Gastroesophageal sphincter (tissue), 4 donors: ENCODE measurements around the gene TMEM174. TPM values are rescaled to one million over a fixed set of nuclear protein-coding genes. Genes with fewer than 3 reads are reported as not detected.

Experiments
- ATAC-seq: fragments of 150-250 bp; one replicate; pipeline ENCODE4 v1.9.1; 2016; ENCODE audit warnings: mild to moderate bottlenecking, moderate library complexity
- H3K27ac ChIP-seq, 4 donors: fragments of 200-600 bp; sonication (generic) in 3 of 4; 1 replicate in 3 of 4; 2 replicates in 1 of 4; pipeline ENCODE4 v1.5.1; 2016 to 2019
- H3K27me3 ChIP-seq: fragments of 200-600 bp; sonication (generic); one replicate; pipeline ENCODE4 v1.5.1; 2019
- H3K36me3 ChIP-seq, 2 donors: fragments of 200-600 bp; sonication (generic); one replicate each; pipeline ENCODE4 v1.5.1; 2019; ENCODE audit warnings: control low read depth in 1 of 2
- H3K4me1 ChIP-seq, 3 donors: fragments of 200-600 bp; sonication (generic); 1 replicate in 2 of 3; 2 replicates in 1 of 3; pipeline ENCODE4 v1.5.1; 2016 to 2019; ENCODE audit warnings: control low read depth in 2 of 3
- H3K4me3 ChIP-seq, 2 donors: fragments of 200-600 bp; sonication (generic); one replicate each; pipeline ENCODE4 v1.5.1; 2019; ENCODE audit warnings: mild to moderate bottlenecking in 1 of 2, moderate library complexity in 1 of 2
- H3K9me3 ChIP-seq, 3 donors: fragments of 200-600 bp; sonication (generic); one replicate each; pipeline ENCODE4 v1.5.1; 2017 to 2019; ENCODE audit warnings: control low read depth in 2 of 3
- EP300 ChIP-seq: sonication (generic); formaldehyde crosslinking; IDR thresholded peaks from one replicate; pipeline ENCODE4 v1.6.1; 2017; ENCODE audit warnings: antibody characterized with exemption, mild to moderate bottlenecking
- POLR2A ChIP-seq, 2 donors: fragments of 450-650 bp; IDR thresholded peaks; one replicate each; pipeline ENCODE4 v1.6.1; 2017; ENCODE audit warnings: antibody characterized with exemption in 2 of 2, mild to moderate bottlenecking in 2 of 2, moderate library complexity in 1 of 2
- POLR2AphosphoS5 ChIP-seq: sonication (generic); formaldehyde crosslinking; IDR thresholded peaks from one replicate; pipeline ENCODE4 v1.6.1; 2017; ENCODE audit warnings: antibody characterized with exemption
- WGBS, 2 donors: methylation state at CpG; one replicate each; pipeline ENCODE4 v1.1.5; 2018; ENCODE audit warnings: low coverage in 1 of 2; 5-methylcytosine and 5-hydroxymethylcytosine counted together
- total RNA-seq, 4 donors: library from RNA; depleted of rRNA; stranded (reverse); fragments of >200 nt; gene quantifications; one replicate each; pipeline ENCODE4 v1.1.0, GENCODE V29; 2016
- TF ChIP-seq, protein P1 (sequence below), 4 experiments: fragments of 200-600 bp in 2 of 4; fragments of 450-650 bp in 2 of 4; sonication (generic) in 1 of 4; IDR thresholded peaks; one replicate each; pipeline ENCODE4 v1.5.1; 2017 to 2019; ENCODE audit warnings: antibody characterized with exemption in 4 of 4, mild to moderate bottlenecking in 2 of 4, moderate library complexity in 2 of 4

TMEM174 gene
- total RNA-seq, 4 donors from 2014 or later, result not detected

DNA sequence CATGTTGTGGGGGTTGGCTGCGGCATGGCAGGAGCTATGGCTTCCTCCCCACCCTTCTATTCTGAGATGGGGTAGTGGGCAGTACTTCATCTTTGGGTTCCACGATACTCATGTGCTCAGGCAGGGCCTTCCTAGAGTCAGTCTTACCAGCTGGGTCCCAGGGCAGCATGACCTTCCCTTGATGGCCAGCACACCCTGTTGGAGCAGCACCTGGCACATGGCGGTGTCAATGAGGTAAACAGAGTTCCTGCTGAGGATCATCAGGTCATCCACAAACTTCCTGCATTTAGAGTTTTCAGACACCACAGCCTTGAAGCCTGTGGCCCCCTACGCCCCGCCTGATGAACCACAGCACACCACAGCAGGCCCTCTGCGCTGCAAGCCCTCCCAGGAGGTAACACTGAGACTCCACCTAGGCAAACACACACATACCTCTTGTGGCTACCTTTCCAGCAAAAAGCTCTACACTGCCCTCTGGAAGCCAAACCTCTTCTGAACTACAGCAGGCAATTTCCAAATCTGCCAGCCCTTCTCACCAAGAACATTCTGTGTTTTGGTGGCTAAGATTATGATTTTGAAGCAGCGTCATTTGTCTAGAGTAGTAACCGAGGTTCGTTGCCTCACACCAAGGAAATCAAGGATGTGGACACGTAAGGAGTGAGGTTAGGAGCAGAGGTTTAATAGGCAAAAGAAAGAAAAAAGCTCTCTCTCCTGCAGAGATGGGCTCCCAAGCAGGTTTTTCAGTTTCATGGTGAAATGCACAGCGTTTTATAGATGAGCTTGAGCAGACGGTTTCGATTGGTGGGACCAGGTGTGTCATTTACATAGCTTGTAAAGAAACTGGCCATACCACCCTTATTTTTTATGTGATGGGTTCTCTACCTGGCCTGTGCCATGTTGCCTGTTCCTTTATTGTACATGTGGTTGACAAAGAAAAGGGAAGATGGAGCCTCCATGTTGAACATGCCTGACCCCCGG lies 20.3 kb upstream of the TMEM174 start:
- no peak for TF ChIP-seq EP300
- ATAC-seq, result no peak
- Histone ChIP-seq H3K9me3 (no peaks in the 10 kb centered on the region), H3K4me1 (no peaks in the 10 kb centered on the region), H3K27ac (no peak overlapping the region), H3K4me3 (no peak overlapping the region), H3K36me3 (no peaks in the 10 kb centered on the region), H3K27me3 (no peaks in the 10 kb centered on the region)
- 59 to 83% methylated on average over 5 to 8 of the region's 14 CpGs for WGBS, 2 donors

DNA sequence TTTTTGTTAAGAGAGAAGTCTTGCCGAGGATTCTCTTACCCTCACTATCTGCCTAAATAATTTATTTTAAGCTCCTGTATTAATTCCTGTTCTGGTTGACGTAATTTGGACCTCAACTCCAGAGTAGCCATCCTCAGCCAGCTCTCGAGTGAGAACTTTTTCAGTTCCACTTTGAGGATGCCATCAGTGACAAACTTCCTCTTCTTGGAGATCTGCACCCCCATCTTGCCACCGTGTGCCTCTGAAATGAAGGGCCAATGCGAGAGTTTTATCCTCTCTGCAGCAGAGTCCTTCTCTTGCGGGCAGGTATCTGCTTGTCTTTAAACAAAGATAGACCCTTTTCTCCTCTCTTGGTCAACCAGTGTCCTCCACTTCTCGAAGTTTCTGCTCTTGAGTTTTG lies 19.5 kb upstream of the TMEM174 start:
- WGBS, 2 donors, result 71 to 82% methylated on average over 5 to 7 of the region's 7 CpGs
- no peaks in the 10 kb centered on the region for H3K36me3 ChIP-seq
- TF ChIP-seq, protein P1, sequence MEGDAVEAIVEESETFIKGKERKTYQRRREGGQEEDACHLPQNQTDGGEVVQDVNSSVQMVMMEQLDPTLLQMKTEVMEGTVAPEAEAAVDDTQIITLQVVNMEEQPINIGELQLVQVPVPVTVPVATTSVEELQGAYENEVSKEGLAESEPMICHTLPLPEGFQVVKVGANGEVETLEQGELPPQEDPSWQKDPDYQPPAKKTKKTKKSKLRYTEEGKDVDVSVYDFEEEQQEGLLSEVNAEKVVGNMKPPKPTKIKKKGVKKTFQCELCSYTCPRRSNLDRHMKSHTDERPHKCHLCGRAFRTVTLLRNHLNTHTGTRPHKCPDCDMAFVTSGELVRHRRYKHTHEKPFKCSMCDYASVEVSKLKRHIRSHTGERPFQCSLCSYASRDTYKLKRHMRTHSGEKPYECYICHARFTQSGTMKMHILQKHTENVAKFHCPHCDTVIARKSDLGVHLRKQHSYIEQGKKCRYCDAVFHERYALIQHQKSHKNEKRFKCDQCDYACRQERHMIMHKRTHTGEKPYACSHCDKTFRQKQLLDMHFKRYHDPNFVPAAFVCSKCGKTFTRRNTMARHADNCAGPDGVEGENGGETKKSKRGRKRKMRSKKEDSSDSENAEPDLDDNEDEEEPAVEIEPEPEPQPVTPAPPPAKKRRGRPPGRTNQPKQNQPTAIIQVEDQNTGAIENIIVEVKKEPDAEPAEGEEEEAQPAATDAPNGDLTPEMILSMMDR (IDR thresholded peaks at IDR 0.05), result no peak
- H3K4me3 ChIP-seq, result no peak overlapping the region
- no peak overlapping the region for H3K27ac ChIP-seq
- H3K9me3 ChIP-seq, result no peaks in the 10 kb centered on the region
- ATAC-seq, result no peak
- no peaks in the 10 kb centered on the region for H3K27me3 ChIP-seq
- H3K4me1 ChIP-seq, result no peaks in the 10 kb centered on the region

DNA sequence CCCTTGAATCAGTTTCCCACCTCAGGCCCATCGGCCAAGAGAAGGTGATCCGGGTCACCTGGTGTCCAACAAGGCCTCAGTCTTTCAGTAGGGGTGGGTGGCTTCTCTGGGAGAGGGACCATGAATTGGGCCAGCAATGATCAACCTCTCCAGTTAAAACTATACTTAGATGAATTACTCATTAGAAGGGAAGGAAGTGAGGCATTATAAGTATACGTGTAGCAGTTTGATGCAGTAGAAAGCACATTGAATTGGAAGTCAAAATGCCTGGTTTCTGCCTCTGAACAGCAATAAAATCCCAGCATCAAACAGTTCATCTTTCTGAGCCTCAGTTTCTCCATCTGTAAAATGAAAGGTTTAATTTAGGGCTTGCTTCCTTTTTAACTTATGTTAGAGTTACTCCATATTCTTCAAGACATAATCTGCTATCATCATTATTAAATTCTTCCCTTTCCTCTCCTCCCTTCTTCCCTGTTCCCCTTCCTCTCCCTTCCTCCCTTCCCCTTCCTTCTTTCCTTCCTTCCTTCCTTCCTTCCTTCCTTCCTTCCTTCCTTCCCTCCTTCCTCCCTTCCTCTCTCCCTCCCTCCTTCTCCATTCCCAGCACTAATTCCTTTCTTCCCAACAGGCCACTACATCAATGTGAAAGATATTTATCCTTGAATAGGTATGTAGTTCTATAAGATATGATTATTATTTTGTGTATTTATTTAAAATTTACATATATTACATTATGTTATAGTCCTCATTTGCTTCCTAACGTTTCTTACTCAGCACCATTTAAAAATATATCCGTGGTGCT lies 18.6 kb upstream of the TMEM174 start:
- 73 to 82% methylated on average over 4 to 5 of the region's 5 CpGs for WGBS, 2 donors
- Histone ChIP-seq H3K4me1 (no peaks in the 10 kb centered on the region), H3K9me3 (no peaks in the 10 kb centered on the region), H3K36me3 (no peaks in the 10 kb centered on the region), H3K27ac (no peak overlapping the region), H3K4me3 (no peak overlapping the region), H3K27me3 (peaks cover 3% of the 10 kb centered on the region)
- no peak for ATAC-seq
- no peak for TF ChIP-seq EP300
- TF ChIP-seq POLR2A (IDR thresholded peaks at IDR 0.05), result no peak
- TF ChIP-seq, protein P1 (IDR thresholded peaks at IDR 0.05), result no peak
- TF ChIP-seq POLR2AphosphoS5, result no peak

DNA sequence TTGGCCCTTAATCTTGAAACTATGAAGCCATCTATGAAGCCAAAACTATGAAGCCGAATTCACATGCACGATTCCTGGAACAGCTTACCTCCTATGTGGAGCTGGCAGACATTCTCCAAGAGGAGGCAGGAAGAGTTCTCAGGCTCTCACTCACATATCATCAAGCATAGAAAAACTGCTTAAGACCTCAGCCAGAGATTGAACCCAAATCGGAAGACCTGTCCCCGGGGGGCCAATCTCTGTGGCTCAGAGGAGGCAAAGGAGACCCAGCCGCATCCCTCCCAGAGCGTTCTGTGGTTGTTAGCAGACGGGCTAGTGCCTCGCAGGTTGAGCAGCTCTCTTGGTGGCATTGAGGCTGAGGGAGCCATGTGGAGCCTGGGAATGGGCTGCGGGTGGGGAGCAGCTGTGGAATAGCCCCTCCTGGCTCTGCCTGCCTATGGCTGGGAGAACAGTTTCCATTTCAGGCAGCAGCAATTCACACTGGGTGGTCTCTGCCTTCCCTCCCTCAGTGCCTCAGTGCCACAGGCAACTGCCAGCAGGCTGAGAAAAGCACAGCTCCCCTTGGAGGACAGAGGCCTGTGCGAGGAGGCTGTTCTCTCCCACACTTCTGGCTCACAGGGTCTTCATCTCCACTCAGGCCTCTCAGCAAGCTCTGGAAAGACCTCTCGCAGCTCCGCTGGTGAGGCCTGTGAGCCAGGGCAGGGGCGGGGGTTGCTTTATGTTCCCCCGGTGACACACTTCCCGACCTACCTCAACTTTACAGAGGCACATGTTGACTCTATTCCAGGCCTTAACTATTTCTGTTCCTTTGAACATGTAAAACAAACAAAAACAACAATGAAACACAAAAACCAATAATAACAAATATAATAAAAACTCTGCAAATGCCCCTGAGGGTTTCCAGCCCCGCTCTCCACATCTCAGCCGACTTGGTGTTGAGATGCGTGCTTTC lies 17.4 kb upstream of the TMEM174 start:
- no peak for TF ChIP-seq POLR2AphosphoS5
- TF ChIP-seq EP300, result no peak
- TF ChIP-seq, protein P1 (IDR thresholded peaks at IDR 0.05), result no peak
- no peak for TF ChIP-seq POLR2A (IDR thresholded peaks at IDR 0.05)
- 67 to 98% methylated on average over 7 to 10 of the region's 18 CpGs for WGBS, 2 donors
- H3K9me3 ChIP-seq, result no peaks in the 10 kb centered on the region
- H3K36me3 ChIP-seq, result no peaks in the 10 kb centered on the region
- H3K4me3 ChIP-seq, result no peak overlapping the region
- ATAC-seq, result no peak
- no peaks in the 10 kb centered on the region for H3K4me1 ChIP-seq
- H3K27me3 ChIP-seq, result peaks cover 6% of the 10 kb centered on the region
- H3K27ac ChIP-seq, result no peak overlapping the region
